NT2/D1 (cell line): ENCODE data around the gene HPCAL1.
"Not testable (repeated sequence)": the region's sequence is repeated elsewhere in the genome, so short reads cannot be mapped to it uniquely, and the experiment has no call there.

Experiments used
- DNase-seq: peaks from one replicate; pipeline ENCODE4 v3.0.0-alpha.2; 2011; ENCODE audit warnings: low read depth, low spot score
- H3K27me3 ChIP-seq: 2 replicates; pipeline ENCODE4 v1.6.0; 2011; ENCODE audit warnings: mild to moderate bottlenecking; ENCODE audit not compliant: insufficient read length, insufficient read depth
- H3K36me3 ChIP-seq: 2 replicates; pipeline ENCODE4 v1.6.1; 2011; ENCODE audit warnings: mild to moderate bottlenecking, low read length, mixed read lengths; ENCODE audit not compliant: insufficient read depth, insufficient read length
- H3K4me1 ChIP-seq: 2 replicates; pipeline ENCODE4 v1.5.1; 2011; ENCODE audit not compliant: insufficient read depth, insufficient read length
- H3K4me3 ChIP-seq: 2 replicates; pipeline ENCODE4 v1.5.1; 2011; ENCODE audit warnings: low read depth; ENCODE audit not compliant: insufficient read length
- H3K9ac ChIP-seq: 2 replicates; pipeline ENCODE4 v1.6.0; 2011; ENCODE audit warnings: low read depth; ENCODE audit not compliant: insufficient read length
- H3K9me3 ChIP-seq: 2 replicates; pipeline ENCODE4 v1.5.1; 2011; ENCODE audit warnings: mild to moderate bottlenecking, low read length; ENCODE audit not compliant: insufficient read depth
- SUZ12 ChIP-seq: IDR thresholded peaks from 2 replicates; pipeline ENCODE4 v1.6.1; 2011; ENCODE audit not compliant: insufficient read length, insufficient read depth; ENCODE audit errors: extremely low read depth
- YY1 ChIP-seq: IDR thresholded peaks from 2 replicates; pipeline ENCODE4 v1.6.1; 2011; ENCODE audit not compliant: insufficient read length, insufficient read depth
- ZNF274 ChIP-seq: IDR thresholded peaks from 2 replicates; pipeline ENCODE4 v1.6.1; 2011; ENCODE audit warnings: mild to moderate bottlenecking, low read depth, low read length

HPCAL1 gene

GRCh38 chr2:10257036-10257435, 45.7 kb upstream of the HPCAL1 start:
- H3K9ac ChIP-seq = no peak overlapping the region
- H3K4me3 ChIP-seq = no peak overlapping the region
- no peaks in the 10 kb centered on the region for H3K27me3 ChIP-seq
- TF ChIP-seq YY1 (no peak), ZNF274 (no peak), SUZ12 (no peak)
- DNase-seq = no peak
- no peaks in the 10 kb centered on the region for H3K9me3 ChIP-seq
- peaks cover 12% of the 10 kb centered on the region for H3K4me1 ChIP-seq
- H3K36me3 ChIP-seq = no peaks in the 10 kb centered on the region

- Histone ChIP-seq H3K4me1 (peaks cover 12% of the 10 kb centered on the region), H3K4me3 (no peak overlapping the region), H3K36me3 (no peaks in the 10 kb centered on the region), H3K9me3 (no peaks in the 10 kb centered on the region), H3K27me3 (no peaks in the 10 kb centered on the region), H3K9ac (no peak overlapping the region)
- TF ChIP-seq ZNF274 = no peak
- TF ChIP-seq YY1 = no peak
- no peak for TF ChIP-seq SUZ12
- no peak for DNase-seq
These were observed 45.1 kb upstream of the HPCAL1 start for GRCh38 chr2:10257500-10258147.

- Histone ChIP-seq H3K9me3 (no peaks in the 10 kb centered on the region), H3K27me3 (no peaks in the 10 kb centered on the region), H3K9ac (no peak overlapping the region), H3K4me1 (peaks cover 10% of the 10 kb centered on the region), H3K4me3 (no peak overlapping the region), H3K36me3 (no peaks in the 10 kb centered on the region)
- no peak for TF ChIP-seq SUZ12
- no peak for TF ChIP-seq ZNF274
- TF ChIP-seq YY1 = no peak
- DNase-seq = no peak
These were observed 44.4 kb upstream of the HPCAL1 start for GRCh38 chr2:10258326-10258725.

- H3K9ac ChIP-seq = no peak overlapping the region
- TF ChIP-seq YY1 (no peak), ZNF274 (no peak), SUZ12 (no peak)
- H3K27me3 ChIP-seq = no peaks in the 10 kb centered on the region
- no peak for DNase-seq
- H3K9me3 ChIP-seq = no peaks in the 10 kb centered on the region
- H3K4me3 ChIP-seq = no peak overlapping the region
- no peaks in the 10 kb centered on the region for H3K36me3 ChIP-seq
- peaks cover 8% of the 10 kb centered on the region for H3K4me1 ChIP-seq
These were observed 44.0 kb upstream of the HPCAL1 start for GRCh38 chr2:10258726-10259125.

GRCh38 chr2:10260130-10260529, 42.6 kb upstream of the HPCAL1 start:
- Histone ChIP-seq H3K9ac (no peak overlapping the region), H3K9me3 (no peaks in the 10 kb centered on the region), H3K36me3 (no peaks in the 10 kb centered on the region), H3K4me3 (no peak overlapping the region), H3K4me1 (peaks cover 2% of the 10 kb centered on the region), H3K27me3 (no peaks in the 10 kb centered on the region)
- TF ChIP-seq ZNF274 (no peak), SUZ12 (no peak), YY1 (no peak)
- no peak for DNase-seq

GRCh38 chr2:10263526-10263925, 39.2 kb upstream of the HPCAL1 start:
- H3K4me1 ChIP-seq, H3K27me3 ChIP-seq, DNase-seq, H3K36me3 ChIP-seq, H3K9ac ChIP-seq, H3K4me3 ChIP-seq, H3K9me3 ChIP-seq: not testable (repeated sequence)

- Histone ChIP-seq H3K4me1 (no peaks in the 10 kb centered on the region), H3K27me3 (no peaks in the 10 kb centered on the region), H3K9me3 (no peaks in the 10 kb centered on the region), H3K36me3 (no peaks in the 10 kb centered on the region), H3K9ac (no peak overlapping the region), H3K4me3 (no peak overlapping the region)
- no peak for DNase-seq
- no peak for TF ChIP-seq ZNF274
- no peak for TF ChIP-seq SUZ12
- TF ChIP-seq YY1 = no peak
These were observed 38.0 kb upstream of the HPCAL1 start for GRCh38 chr2:10264506-10265328.
